CD4-positive, alpha-beta memory T cell (primary cell): ENCODE measurements around the gene CKAP2L. TPM values are rescaled to one million over a fixed set of nuclear protein-coding genes. Genes with fewer than 3 reads are reported as not detected.

Experiments
- CTCF ChIA-PET: fragments of 350-600 bp; sonication (Branson Sonifier 250); formaldehyde crosslinking; loops from one replicate; lab custom pipeline; 2021; ENCODE audit warnings: inconsistent platforms; ENCODE audit not compliant: partially characterized antibody; lab: Charles Lee
- POLR2A ChIA-PET: fragments of 350-600 bp; sonication (Branson Sonifier 250); formaldehyde crosslinking; loops from one replicate; lab custom pipeline; 2021; ENCODE audit not compliant: partially characterized antibody; lab: Charles Lee
- DNase-seq, 5 donors: peaks; one replicate each; pipeline versions ENCODE4 v3.0.0 to v3.0.0-alpha.2; 2020 to 2022; ENCODE audit warnings: mixed read lengths in 1 of 5
- H3K27ac ChIP-seq: one replicate; pipeline ENCODE4 v1.7.0; 2013; ENCODE audit warnings: low read depth, low read length
- H3K27me3 ChIP-seq: 2 replicates; pipeline ENCODE4 v1.7.0; 2013; ENCODE audit warnings: mild to moderate bottlenecking, low read length, moderate library complexity; ENCODE audit not compliant: insufficient read depth
- H3K36me3 ChIP-seq: 2 replicates; pipeline ENCODE4 v1.7.0; 2013; ENCODE audit warnings: mild to moderate bottlenecking, low read length, moderate library complexity; ENCODE audit not compliant: insufficient read depth
- H3K4me1 ChIP-seq: 2 replicates; pipeline ENCODE4 v1.7.0; 2013; ENCODE audit warnings: mild to moderate bottlenecking, low read length, moderate library complexity; ENCODE audit not compliant: insufficient read depth
- H3K4me3 ChIP-seq, 2 donors: one replicate each; pipeline ENCODE4 v1.7.0; 2013; ENCODE audit warnings: low read length in 2 of 2, mild to moderate bottlenecking in 1 of 2
- H3K9me3 ChIP-seq, 2 donors: one replicate each; pipeline ENCODE4 v1.7.0; 2013; ENCODE audit warnings: low read length in 2 of 2, control low read depth in 1 of 2; ENCODE audit not compliant: control insufficient read depth in 1 of 2
- H3K27ac Mint-ChIP-seq, 7 donors: one replicate each; pipeline ENCODE4 v1.8.0; 2020 to 2021; ENCODE audit warnings: mixed read lengths in 7 of 7, mild to moderate bottlenecking in 6 of 7, inconsistent platforms in 3 of 7, moderate library complexity in 3 of 7
- H3K27me3 Mint-ChIP-seq, 2 donors: one replicate each; pipeline ENCODE4 v1.8.0; 2020 to 2021; ENCODE audit warnings: mixed read lengths in 2 of 2
- H3K36me3 Mint-ChIP-seq, 2 donors: one replicate each; pipeline ENCODE4 v1.8.0; 2020 to 2021; ENCODE audit warnings: mixed read lengths in 2 of 2, inconsistent platforms in 1 of 2, mild to moderate bottlenecking in 1 of 2
- H3K4me1 Mint-ChIP-seq, 4 donors: one replicate each; pipeline ENCODE4 v1.8.0; 2020 to 2021; ENCODE audit warnings: mixed read lengths in 4 of 4, mild to moderate bottlenecking in 1 of 4
- H3K4me3 Mint-ChIP-seq, 8 donors: one replicate each; pipeline ENCODE4 v1.8.0; 2020 to 2021; ENCODE audit warnings: mixed read lengths in 8 of 8, mild to moderate bottlenecking in 7 of 8, moderate library complexity in 6 of 8, inconsistent platforms in 3 of 8
- H3K9me3 Mint-ChIP-seq, 8 donors: one replicate each; pipeline ENCODE4 v1.8.0; 2020 to 2021; ENCODE audit warnings: mixed read lengths in 8 of 8, mild to moderate bottlenecking in 5 of 8, inconsistent platforms in 3 of 8, moderate library complexity in 1 of 8
- intact Hi-C: fragments of 100-400 bp; cut with micrococcal nuclease; formaldehyde crosslinking; loops from one replicate; pipeline ENCODE4 v1.15.1; 2023
- polyA plus RNA-seq, 2 donors: library from polyadenylated mRNA; unstranded; fragments of 300-500 nt; fragmentation: Illumina TruSeq; gene quantifications; one replicate each; pipeline ENCODE4 v1.2.3, GENCODE V29; 2021
- total RNA-seq, 2 experiments: library from RNA; stranded (reverse); gene quantifications; one replicate each; pipeline ENCODE4 v1.2.3, GENCODE V29; 2021

The CKAP2L gene
- total and polyA plus RNA-seq, 4 experiments from 2014 or later: 0.06 to 0.21 TPM; not detected in 2

- Histone ChIP-seq H3K4me3 (no peak overlapping the region), H3K27me3 (no peaks in the 10 kb centered on the region), H3K9me3 (no peaks in the 10 kb centered on the region), H3K36me3 (no peaks in the 10 kb centered on the region), H3K27ac (no peak overlapping the region), H3K4me1 (no peaks in the 10 kb centered on the region)
- Mint-ChIP-seq H3K4me1 (peaks cover 0 to 4% (median 4%) of the 10 kb centered on the region in 4 donors), H3K9me3 (peaks cover 0 to 5% (median 0%) of the 10 kb centered on the region in 8 donors), H3K4me3 (no peak overlapping the region), H3K27ac (no peak overlapping the region), H3K27me3 (peaks cover 0 to 1% of the 10 kb centered on the region in 2 donors), H3K36me3 (no peaks in the 10 kb centered on the region)
- intact Hi-C loops: no loop called here
- CTCF ChIA-PET: no interaction called here
- POLR2A ChIA-PET: no interaction called here
- DNase-seq: no peak
Measured at GRCh38 chr2:112796486-112796885, 32.1 kb upstream of the CKAP2L start.

GRCh38 chr2:112795774-112796173 lies 31.4 kb upstream of the CKAP2L start:
- H3K27ac Mint-ChIP-seq: peak overlapping the region in 1 of 7 donors; percentile 26
- no peak for DNase-seq
- H3K4me3 Mint-ChIP-seq: no peak overlapping the region
- Histone ChIP-seq H3K4me1 (no peaks in the 10 kb centered on the region), H3K4me3 (no peak overlapping the region), H3K27me3 (no peaks in the 10 kb centered on the region), H3K27ac (no peak overlapping the region), H3K9me3 (no peaks in the 10 kb centered on the region), H3K36me3 (no peaks in the 10 kb centered on the region)
- H3K36me3 Mint-ChIP-seq: no peaks in the 10 kb centered on the region
- peaks cover 0 to 4% (median 4%) of the 10 kb centered on the region in 4 donors for H3K4me1 Mint-ChIP-seq
- CTCF ChIA-PET: no interaction called here
- POLR2A ChIA-PET: no interaction called here
- intact Hi-C loops: no loop called here
- peaks cover 0 to 5% (median 0%) of the 10 kb centered on the region in 8 donors for H3K9me3 Mint-ChIP-seq
- H3K27me3 Mint-ChIP-seq: peaks cover 0 to 1% of the 10 kb centered on the region in 2 donors

- no peak overlapping the region for H3K4me3 Mint-ChIP-seq
- H3K4me1 Mint-ChIP-seq: peaks cover 0 to 4% (median 4%) of the 10 kb centered on the region in 4 donors
- peaks cover 0 to 5% (median 0%) of the 10 kb centered on the region in 8 donors for H3K9me3 Mint-ChIP-seq
- H3K27me3 Mint-ChIP-seq: peaks cover 0 to 1% of the 10 kb centered on the region in 2 donors
- DNase-seq: no peak
- ChIA-PET POLR2A (no interaction called here), CTCF (no interaction called here)
- Histone ChIP-seq H3K4me1 (no peaks in the 10 kb centered on the region), H3K27ac (no peak overlapping the region), H3K4me3 (no peak overlapping the region), H3K9me3 (no peaks in the 10 kb centered on the region), H3K27me3 (no peaks in the 10 kb centered on the region), H3K36me3 (no peaks in the 10 kb centered on the region)
- H3K36me3 Mint-ChIP-seq: no peaks in the 10 kb centered on the region
- H3K27ac Mint-ChIP-seq: peak overlapping the region in 1 of 7 donors; percentile 66
- intact Hi-C loops: no loop called here
Measured at GRCh38 chr2:112794841-112795240, 30.4 kb upstream of the CKAP2L start.

GRCh38 chr2:112794131-112794733 lies 29.8 kb upstream of the CKAP2L start:
- Mint-ChIP-seq H3K27ac (no peak overlapping the region), H3K4me1 (peaks cover 0 to 4% (median 4%) of the 10 kb centered on the region in 4 donors), H3K36me3 (no peaks in the 10 kb centered on the region), H3K27me3 (peaks cover 0 to 1% of the 10 kb centered on the region in 2 donors), H3K9me3 (peaks cover 0 to 4% (median 0%) of the 10 kb centered on the region in 8 donors), H3K4me3 (no peak overlapping the region)
- Histone ChIP-seq H3K9me3 (no peaks in the 10 kb centered on the region), H3K4me1 (no peaks in the 10 kb centered on the region), H3K27ac (no peak overlapping the region), H3K27me3 (no peaks in the 10 kb centered on the region), H3K36me3 (no peaks in the 10 kb centered on the region), H3K4me3 (no peak overlapping the region)
- intact Hi-C loops: no loop called here
- POLR2A ChIA-PET: no interaction called here
- CTCF ChIA-PET: no interaction called here
- DNase-seq: peak in 1 of 5 donors; percentile 45

- Mint-ChIP-seq H3K27ac (no peak overlapping the region), H3K4me3 (no peak overlapping the region), H3K36me3 (no peaks in the 10 kb centered on the region), H3K27me3 (peaks cover 1% of the 10 kb centered on the region in 2 donors), H3K4me1 (peaks cover 0 to 4% (median 4%) of the 10 kb centered on the region in 4 donors), H3K9me3 (peaks cover 0 to 4% (median 0%) of the 10 kb centered on the region in 8 donors)
- H3K27me3 ChIP-seq: no peaks in the 10 kb centered on the region
- H3K27ac ChIP-seq: no peak overlapping the region
- ChIA-PET CTCF (no interaction called here), POLR2A (no interaction called here)
- DNase-seq: no peak
- no peak overlapping the region for H3K4me3 ChIP-seq
- no peaks in the 10 kb centered on the region for H3K9me3 ChIP-seq
- no peaks in the 10 kb centered on the region for H3K4me1 ChIP-seq
- intact Hi-C loops: no loop called here
- no peaks in the 10 kb centered on the region for H3K36me3 ChIP-seq
Measured at GRCh38 chr2:112793449-112793978, 29.1 kb upstream of the CKAP2L start.

GRCh38 chr2:112792419-112792818 lies 28.0 kb upstream of the CKAP2L start:
- Mint-ChIP-seq H3K4me1 (peaks cover 0 to 4% (median 4%) of the 10 kb centered on the region in 4 donors), H3K27me3 (peaks cover 1 to 2% of the 10 kb centered on the region in 2 donors), H3K9me3 (peaks cover 0 to 4% (median 0%) of the 10 kb centered on the region in 8 donors), H3K27ac (no peak overlapping the region), H3K4me3 (no peak overlapping the region), H3K36me3 (no peaks in the 10 kb centered on the region)
- intact Hi-C loops: no loop called here
- CTCF ChIA-PET: no interaction called here
- no peak overlapping the region for H3K27ac ChIP-seq
- POLR2A ChIA-PET: no interaction called here
- H3K4me1 ChIP-seq: no peaks in the 10 kb centered on the region
- H3K27me3 ChIP-seq: no peaks in the 10 kb centered on the region
- no peaks in the 10 kb centered on the region for H3K36me3 ChIP-seq
- no peaks in the 10 kb centered on the region for H3K9me3 ChIP-seq
- H3K4me3 ChIP-seq: no peak overlapping the region
- no peak for DNase-seq

GRCh38 chr2:112791693-112792230 lies 27.4 kb upstream of the CKAP2L start:
- Histone ChIP-seq H3K36me3 (no peaks in the 10 kb centered on the region), H3K4me3 (no peak overlapping the region), H3K4me1 (no peaks in the 10 kb centered on the region), H3K27me3 (no peaks in the 10 kb centered on the region), H3K27ac (no peak overlapping the region), H3K9me3 (no peaks in the 10 kb centered on the region)
- H3K27me3 Mint-ChIP-seq: peaks cover under 1 to 2% of the 10 kb centered on the region in 2 donors
- CTCF ChIA-PET: interaction anchor here (0.7 kb wide), 1 partner anchor 624 kb away, joined by 3 read pairs; no protein-coding TSS in a partner anchor
- no peaks in the 10 kb centered on the region for H3K36me3 Mint-ChIP-seq
- DNase-seq: no peak
- no peak overlapping the region for H3K4me3 Mint-ChIP-seq
- intact Hi-C loops: no loop called here
- H3K27ac Mint-ChIP-seq: no peak overlapping the region
- peaks cover 0 to 4% (median 0%) of the 10 kb centered on the region in 8 donors for H3K9me3 Mint-ChIP-seq
- POLR2A ChIA-PET: interaction anchor here (0.5 kb wide), 1 partner anchor 21 kb away, joined by 3 read pairs; no protein-coding TSS in a partner anchor
- H3K4me1 Mint-ChIP-seq: peaks cover 0 to 4% (median 4%) of the 10 kb centered on the region in 4 donors
